HFFc6 (cell line): ENCODE measurements around the gene IFNA6. TPM values are rescaled to one million over a fixed set of nuclear protein-coding genes. Genes with fewer than 3 reads are reported as not detected.
"Not testable (repeated sequence)": the region's sequence is repeated elsewhere in the genome, so short reads cannot be mapped to it uniquely, and the experiment has no call there.

Experiments
- DNase-seq: peaks from one replicate; pipeline ENCODE4 v3.0.0-alpha.2; 2018
- H3K27ac Mint-ChIP-seq: 2 replicates; pipeline ENCODE4 v1.8.0; 2020; ENCODE audit warnings: mild to moderate bottlenecking, mixed read lengths
- H3K27me3 Mint-ChIP-seq: 2 replicates; pipeline ENCODE4 v1.8.0; 2021; ENCODE audit warnings: mild to moderate bottlenecking, moderate library complexity, mixed read lengths; ENCODE audit not compliant: insufficient read depth
- H3K36me3 Mint-ChIP-seq: 2 replicates; pipeline ENCODE4 v1.8.0; 2021; ENCODE audit warnings: low read depth, mixed read lengths
- H3K4me1 Mint-ChIP-seq: 2 replicates; pipeline ENCODE4 v1.8.0; 2020; ENCODE audit warnings: low read depth, mixed read lengths
- H3K4me3 Mint-ChIP-seq: 2 replicates; pipeline ENCODE4 v1.8.0; 2020; ENCODE audit warnings: mild to moderate bottlenecking, moderate library complexity, mixed read lengths
- H3K9me3 Mint-ChIP-seq: 2 replicates; pipeline ENCODE4 v1.8.0; 2020; ENCODE audit warnings: mild to moderate bottlenecking, mixed read lengths
- total RNA-seq, 6 experiments: library from RNA; stranded (reverse); fragmentation: NEBNext Ultra II Directional; extraction: Animal tissue kit (Norgen Biotek cat#: 25700); gene quantifications; 2 replicates in 1 of 6; 3 replicates in 5 of 6; pipeline ENCODE4 v1.2.3, GENCODE V29; 2021
- TF ChIP-seq, protein P1 (sequence below): fragments of 200-600 bp; sonication (generic); IDR thresholded peaks from 2 replicates; pipeline ENCODE4 v1.5.0; 2021; ENCODE audit warnings: antibody characterized with exemption, mild to moderate bottlenecking

IFNA6 gene
- total RNA-seq, 6 experiments from 2014 or later: not detected

DNA sequence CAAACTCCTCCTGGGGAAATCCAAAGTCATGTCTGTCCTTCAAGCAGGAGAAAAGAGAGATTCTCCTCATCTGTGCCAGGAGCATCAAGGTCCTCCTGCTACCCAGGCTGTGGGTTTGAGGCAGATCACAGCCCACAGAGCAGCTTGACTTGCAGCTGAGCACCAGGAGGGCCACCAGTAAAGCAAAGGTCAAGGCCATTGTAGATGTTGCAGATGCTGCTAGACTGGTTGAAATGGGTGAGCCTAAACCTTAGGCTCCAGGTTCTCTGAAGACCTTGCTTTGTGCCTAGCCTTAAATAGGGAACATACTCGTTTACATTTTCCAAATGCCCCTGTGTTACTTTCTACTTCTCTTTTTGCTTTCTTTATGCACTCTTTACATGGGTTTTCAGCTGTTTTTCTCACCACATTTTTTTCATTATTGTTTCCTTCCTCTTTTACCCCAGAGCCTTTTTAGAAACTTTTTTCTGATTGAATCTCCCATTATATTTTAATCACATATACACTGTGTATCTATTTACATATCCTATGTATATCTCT, 34.5 kb upstream of the IFNA6 start, which contains the start of gene IFNA2:
TSS of gene IFNA2 (minus strand) at position 268 of the 540 bp plus-strand sequence. CDS start at position 199, 69 bp downstream.
- H3K36me3 Mint-ChIP-seq: no peaks in the 10 kb centered on the region
- H3K27ac Mint-ChIP-seq: no peak within 1 kb of the TSS
- no peak within 1 kb of the TSS for H3K4me3 Mint-ChIP-seq
- H3K27me3 Mint-ChIP-seq: peaks cover 28% of the 10 kb centered on the region
- H3K9me3 Mint-ChIP-seq: no peaks in the 10 kb centered on the region
- H3K4me1 Mint-ChIP-seq: no peaks in the 10 kb centered on the region
- DNase-seq: no peak
- TF ChIP-seq, protein P1, sequence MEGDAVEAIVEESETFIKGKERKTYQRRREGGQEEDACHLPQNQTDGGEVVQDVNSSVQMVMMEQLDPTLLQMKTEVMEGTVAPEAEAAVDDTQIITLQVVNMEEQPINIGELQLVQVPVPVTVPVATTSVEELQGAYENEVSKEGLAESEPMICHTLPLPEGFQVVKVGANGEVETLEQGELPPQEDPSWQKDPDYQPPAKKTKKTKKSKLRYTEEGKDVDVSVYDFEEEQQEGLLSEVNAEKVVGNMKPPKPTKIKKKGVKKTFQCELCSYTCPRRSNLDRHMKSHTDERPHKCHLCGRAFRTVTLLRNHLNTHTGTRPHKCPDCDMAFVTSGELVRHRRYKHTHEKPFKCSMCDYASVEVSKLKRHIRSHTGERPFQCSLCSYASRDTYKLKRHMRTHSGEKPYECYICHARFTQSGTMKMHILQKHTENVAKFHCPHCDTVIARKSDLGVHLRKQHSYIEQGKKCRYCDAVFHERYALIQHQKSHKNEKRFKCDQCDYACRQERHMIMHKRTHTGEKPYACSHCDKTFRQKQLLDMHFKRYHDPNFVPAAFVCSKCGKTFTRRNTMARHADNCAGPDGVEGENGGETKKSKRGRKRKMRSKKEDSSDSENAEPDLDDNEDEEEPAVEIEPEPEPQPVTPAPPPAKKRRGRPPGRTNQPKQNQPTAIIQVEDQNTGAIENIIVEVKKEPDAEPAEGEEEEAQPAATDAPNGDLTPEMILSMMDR: no peak

DNA sequence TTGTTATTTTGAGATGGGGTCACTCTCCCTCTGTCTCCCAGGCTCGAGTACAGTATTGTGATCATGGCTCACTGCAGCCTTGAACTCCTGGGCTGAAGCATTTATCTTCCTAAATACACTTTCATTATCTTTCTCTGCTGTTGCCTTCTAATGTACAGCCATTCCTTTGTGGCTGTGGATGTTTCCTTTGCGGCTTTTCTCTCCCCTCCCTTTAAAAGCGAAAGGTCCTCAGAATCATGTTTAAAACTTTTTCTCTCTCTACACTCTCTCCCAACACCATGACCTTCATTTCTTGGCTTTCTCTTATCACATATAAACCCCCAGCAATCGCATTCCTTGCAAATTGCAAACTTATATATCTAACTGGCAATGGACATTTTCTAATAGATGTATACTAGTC, 32.9 kb upstream of the IFNA6 start:
- TF ChIP-seq, protein P1: no peak
- no peak overlapping the region for H3K4me3 Mint-ChIP-seq
- H3K36me3 Mint-ChIP-seq: no peaks in the 10 kb centered on the region
- no peaks in the 10 kb centered on the region for H3K4me1 Mint-ChIP-seq
- no peaks in the 10 kb centered on the region for H3K9me3 Mint-ChIP-seq
- no peak for DNase-seq
- H3K27ac Mint-ChIP-seq: no peak overlapping the region
- peaks cover 31% of the 10 kb centered on the region for H3K27me3 Mint-ChIP-seq

DNA sequence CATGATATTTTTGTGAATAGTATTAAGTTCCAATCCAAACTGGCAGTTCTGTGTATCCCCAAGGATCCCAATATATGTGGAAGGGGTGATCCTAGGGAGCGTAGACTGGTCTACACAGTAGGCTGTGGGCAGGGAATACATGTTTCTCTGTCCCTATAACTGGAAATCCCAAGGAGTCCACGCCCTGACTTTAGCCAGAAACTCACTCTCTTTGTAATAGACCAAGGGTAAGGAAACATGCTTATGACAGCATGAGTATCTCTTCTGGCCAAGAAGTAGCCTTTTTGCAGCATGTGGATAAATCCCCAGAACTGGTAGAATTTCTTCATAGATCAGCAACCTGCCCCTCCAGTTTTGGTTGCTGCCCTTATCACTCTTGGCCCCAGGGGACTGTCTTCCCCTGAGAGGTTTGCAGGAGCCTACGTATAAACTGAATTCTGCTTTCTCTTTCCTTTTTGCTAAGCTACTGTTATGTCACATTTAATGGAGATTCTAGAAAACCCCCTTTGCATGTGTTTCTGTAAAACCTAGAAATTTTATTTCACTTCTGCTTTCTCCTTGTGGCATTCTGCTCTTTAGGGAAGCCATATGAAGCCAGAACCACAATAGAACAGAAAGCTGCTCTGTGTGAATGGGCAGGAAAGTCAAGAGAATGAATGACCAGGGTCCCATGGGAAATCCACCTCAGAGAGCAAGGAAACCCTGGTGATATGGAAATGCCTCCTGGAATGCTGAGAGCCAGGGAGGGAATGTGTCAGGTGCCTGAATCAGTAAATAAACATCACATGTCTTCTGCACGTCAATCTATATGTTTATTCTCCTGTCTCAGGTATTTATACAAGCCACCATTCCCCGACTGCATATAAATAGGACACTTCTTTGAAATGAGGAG, 31.0 kb upstream of the IFNA6 start:
- no peaks in the 10 kb centered on the region for H3K4me1 Mint-ChIP-seq
- H3K9me3 Mint-ChIP-seq: no peaks in the 10 kb centered on the region
- H3K4me3 Mint-ChIP-seq: no peak overlapping the region
- H3K27me3 Mint-ChIP-seq: peaks cover 30% of the 10 kb centered on the region
- H3K27ac Mint-ChIP-seq: no peak overlapping the region
- no peak for DNase-seq
- no peaks in the 10 kb centered on the region for H3K36me3 Mint-ChIP-seq
- TF ChIP-seq, protein P1: no peak

DNA sequence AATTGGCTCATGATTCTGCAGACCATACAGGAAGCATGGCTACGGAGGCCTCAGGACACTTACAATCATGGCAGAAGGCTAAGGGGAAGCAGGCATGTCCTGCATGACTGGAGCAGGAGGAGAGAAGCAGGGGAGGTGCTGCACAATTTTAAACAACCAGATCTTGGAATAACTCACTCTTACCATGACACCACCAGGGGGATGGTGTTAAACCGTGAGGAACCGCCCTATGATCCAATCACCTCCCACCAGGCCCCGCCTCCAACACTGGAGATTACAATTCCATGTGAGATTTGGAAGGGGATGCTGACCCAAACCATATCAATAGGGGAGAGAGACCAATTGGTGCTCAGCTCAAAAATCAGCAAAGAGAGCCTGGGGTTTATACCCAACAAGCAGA, 20.8 kb upstream of the IFNA6 start:
- not testable (repeated sequence) for H3K4me3 Mint-ChIP-seq, DNase-seq, H3K27me3 Mint-ChIP-seq, H3K27ac Mint-ChIP-seq, H3K9me3 Mint-ChIP-seq, H3K36me3 Mint-ChIP-seq, H3K4me1 Mint-ChIP-seq

DNA sequence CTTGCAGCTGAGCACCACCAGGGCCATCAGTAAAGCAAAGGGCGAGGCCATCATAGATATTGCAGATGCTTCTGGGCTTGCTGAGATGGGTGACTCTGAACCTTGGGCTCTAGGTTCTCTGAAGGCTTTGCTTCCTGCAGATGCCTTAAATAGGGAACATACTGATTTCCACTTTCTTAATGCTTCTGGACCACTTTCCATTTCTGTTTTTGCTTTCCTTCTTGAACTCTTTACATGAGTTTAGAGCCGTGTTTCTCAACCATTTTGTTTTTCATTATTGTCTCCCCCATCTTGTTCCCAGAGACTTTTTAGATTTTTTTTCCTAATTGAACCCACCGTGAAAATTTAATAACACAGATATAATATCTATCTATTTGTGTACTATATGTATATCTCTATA, 17.3 kb upstream of the IFNA6 start, which contains the start of gene IFNA13:
TSS of gene IFNA13 (minus strand) at position 101 of the 400 bp plus-strand sequence. CDS start at position 54, 47 bp downstream.
- Mint-ChIP-seq H3K27me3 (peaks cover 14% of the 10 kb centered on the region), H3K36me3 (no peaks in the 10 kb centered on the region), H3K9me3 (no peaks in the 10 kb centered on the region), H3K27ac (no peak within 1 kb of the TSS), H3K4me3 (no peak within 1 kb of the TSS), H3K4me1 (no peaks in the 10 kb centered on the region)
- TF ChIP-seq, protein P1: no peak
- no peak for DNase-seq

DNA sequence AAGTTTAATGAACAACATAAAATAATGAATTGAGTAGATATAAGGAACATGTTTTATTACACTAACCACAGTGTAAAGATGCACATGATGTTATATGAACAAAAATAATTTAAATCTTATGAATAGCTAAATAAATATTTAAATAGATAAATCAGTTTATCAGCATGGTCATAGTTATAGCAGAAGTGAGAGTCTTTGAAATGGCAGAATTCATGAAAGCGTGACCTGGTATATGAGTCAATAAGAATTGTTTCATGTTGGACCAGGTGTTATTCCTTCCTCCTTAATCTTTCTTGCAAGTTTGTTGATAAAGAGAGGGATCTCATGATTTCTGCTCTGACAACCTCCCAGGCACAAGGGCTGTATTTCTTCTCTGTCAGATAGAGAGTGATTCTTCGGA, 16.5 kb upstream of the IFNA6 start:
- not testable (repeated sequence) for H3K4me1 Mint-ChIP-seq, H3K36me3 Mint-ChIP-seq, DNase-seq, H3K27ac Mint-ChIP-seq, H3K9me3 Mint-ChIP-seq, H3K4me3 Mint-ChIP-seq
- peaks cover 14% of the 10 kb centered on the region for H3K27me3 Mint-ChIP-seq
